GM21447 (cell line): ENCODE measurements around the gene FASN.
A peak's percentile ranks its signal among the peaks of the same experiment; 100 is the strongest.
"Not testable (repeated sequence)": the region's sequence is repeated elsewhere in the genome, so short reads cannot be mapped to it uniquely, and the experiment has no call there.

Experiments used
- ATAC-seq: cut with Tn5 transposase; IDR thresholded peaks from one replicate; pipeline ENCODE4 v1.9.1; 2021; ENCODE audit not compliant: unreplicated experiment

The FASN gene

DNA sequence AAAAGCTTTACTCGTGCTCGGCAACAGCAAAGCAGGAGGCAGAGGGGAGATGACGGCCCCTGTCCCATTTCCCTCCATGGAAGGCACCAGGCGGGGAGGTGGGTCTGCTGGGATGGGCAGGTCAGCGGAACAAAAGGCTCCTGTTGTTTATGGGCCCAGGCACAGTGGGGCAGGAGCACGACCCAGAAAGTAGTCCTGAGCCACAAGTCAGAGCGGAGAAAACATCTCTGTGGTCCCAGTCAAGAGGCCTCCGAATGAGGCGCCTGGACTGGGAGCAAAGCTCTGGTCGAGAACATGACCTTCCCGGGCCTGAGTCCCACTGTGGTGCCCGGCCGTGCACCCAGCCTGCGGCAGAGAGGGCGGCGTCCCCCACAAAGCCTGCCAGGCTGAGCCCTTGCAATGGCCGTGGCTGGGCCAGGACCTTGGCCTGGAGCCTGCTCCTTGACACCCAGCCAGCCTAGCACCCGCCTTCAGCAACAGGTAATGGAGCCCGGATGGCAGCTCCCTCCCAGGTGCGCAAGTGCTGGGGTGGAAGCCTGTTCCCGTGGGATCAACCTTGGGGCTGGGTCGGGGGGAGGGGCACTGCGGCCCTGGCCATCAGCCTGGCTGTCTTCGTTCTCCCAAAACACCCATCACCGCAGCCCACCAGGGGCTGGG lies 50.0 kb downstream of the FASN start:
- ATAC-seq = no peak

DNA sequence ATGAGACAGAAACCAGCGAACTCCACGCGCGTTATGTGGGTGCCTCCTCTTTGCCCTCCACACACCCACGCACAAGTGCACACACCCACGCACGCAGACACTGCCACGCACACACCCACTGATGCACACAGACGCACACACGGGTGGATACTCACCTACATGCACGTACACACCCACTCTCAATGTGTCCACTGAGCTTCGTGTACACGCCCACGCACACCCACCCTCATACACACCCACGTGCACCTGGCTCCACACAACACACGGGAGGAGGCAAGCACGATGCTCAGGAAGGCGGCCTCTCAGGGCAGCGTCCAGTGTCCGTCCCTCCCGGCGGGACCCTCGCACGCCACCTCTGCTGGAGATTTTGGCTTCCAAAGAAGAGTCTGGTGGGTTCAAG lies 50.7 kb downstream of the FASN start:
- ATAC-seq = no peak

DNA sequence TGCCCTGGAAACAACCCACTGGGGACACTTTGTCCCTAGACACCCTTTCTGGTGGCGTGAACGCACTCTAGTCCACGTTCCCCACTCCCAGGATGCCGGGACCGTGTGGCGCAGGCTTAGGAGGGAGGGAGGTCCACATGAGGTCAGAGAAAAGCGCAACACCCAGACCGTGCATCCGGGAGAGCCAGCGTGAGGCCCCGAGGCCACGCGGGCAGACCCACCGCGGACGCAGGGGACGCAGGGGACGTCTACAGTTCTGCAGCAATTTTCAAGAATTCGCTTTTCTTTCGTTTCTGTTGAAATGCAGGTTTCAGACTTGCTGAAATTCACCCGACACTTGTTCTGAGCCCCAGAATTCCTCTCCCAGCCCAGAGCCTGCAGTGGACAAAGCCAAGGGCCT lies 51.1 kb downstream of the FASN start:
- ATAC-seq = no peak

DNA sequence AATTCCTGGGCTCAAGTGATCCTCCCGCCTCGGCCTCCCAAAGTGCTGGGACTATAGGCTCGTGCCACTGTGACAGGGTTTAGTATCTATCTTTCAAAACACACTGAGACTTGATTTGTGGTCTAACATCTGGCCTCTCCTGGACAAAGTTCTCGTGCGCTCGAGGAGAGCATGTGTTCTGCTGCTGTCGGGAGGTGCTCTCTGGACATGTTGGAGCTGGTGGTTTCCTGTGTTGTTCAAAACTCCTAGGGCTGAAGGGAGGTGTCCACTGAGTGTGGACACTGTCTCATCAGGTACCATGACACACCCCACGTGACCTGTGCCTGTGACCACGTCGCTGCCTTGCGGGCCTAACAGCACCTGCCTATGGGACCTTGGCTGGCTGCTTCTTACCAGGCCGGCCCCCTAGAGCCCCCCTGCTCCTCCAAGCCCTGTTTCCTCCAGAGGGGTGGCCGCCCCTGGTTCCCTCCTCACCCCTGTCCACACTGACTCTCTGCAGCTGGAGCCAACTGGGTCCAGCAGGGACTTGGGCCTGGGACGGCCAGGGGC lies 52.0 kb downstream of the FASN start:
- no peak for ATAC-seq

DNA sequence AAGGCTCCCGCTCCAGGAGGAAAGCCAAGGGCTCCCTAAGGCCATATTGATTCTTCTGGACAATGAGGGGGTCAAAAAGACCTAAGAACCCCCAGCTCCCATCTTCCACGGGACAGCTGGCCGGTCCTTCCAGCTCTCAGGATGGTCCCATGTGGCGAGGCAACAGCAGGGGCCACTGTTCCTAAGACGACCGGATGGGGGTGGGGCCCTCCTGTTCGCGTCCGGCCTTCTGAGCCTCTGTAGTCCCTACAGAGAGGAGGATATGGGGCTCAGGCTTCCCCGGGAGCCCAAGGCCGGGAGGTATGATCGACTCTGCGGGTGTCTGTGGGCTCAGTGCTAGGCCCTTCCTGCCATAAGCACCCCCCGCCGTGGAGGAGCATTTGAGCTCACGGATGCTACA lies 54.5 kb downstream of the FASN start:
- ATAC-seq = no peak

DNA sequence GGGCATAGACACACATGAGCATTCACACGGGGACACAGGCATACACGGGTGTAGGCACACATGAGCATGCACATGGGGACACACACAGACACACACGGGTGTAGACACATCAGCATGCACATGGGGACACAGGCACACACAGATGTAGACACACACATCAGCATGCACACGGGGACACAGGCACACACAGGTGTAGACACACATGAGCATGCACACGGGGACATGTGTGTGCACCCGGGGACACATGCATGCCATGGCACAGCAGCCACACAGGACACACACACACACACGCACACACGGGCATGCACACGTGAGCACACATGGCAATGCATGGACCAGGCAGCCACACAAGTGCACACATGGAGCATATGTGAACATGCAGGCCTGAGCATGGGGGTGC lies 55.4 kb downstream of the FASN start:
- no peak for ATAC-seq

DNA sequence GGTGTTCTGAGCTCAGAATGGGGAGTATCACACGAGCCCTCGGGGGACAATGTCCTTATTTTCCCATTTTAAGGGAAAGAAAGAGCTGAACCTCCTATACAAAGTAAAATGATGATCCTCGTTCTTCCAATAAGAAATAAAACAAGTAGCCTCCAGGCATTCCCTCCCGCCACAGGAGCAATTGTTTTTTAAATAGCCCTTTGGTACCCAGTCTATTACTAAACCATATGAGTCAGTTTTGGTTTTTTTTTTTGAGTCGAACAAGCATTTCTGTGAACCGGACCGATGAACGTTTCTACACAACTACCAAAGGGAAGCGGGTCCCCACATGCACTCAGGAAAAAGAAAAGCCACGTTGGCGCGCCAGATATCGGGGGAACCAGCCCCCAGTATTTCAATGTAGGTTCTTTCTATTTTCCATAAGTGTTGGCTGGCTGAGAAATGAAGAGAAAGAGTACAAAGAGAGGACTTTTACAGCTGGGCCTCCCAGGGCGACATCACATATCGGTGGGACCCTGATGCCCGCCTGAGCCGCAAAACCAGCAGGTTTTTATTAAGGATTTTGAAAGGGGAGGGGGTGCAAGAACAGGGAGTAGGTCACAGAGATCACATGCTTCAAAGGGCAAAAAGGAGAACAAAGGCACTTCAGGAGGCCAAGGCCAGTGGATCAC lies 56.8 kb downstream of the FASN start:
- no peak for ATAC-seq

DNA sequence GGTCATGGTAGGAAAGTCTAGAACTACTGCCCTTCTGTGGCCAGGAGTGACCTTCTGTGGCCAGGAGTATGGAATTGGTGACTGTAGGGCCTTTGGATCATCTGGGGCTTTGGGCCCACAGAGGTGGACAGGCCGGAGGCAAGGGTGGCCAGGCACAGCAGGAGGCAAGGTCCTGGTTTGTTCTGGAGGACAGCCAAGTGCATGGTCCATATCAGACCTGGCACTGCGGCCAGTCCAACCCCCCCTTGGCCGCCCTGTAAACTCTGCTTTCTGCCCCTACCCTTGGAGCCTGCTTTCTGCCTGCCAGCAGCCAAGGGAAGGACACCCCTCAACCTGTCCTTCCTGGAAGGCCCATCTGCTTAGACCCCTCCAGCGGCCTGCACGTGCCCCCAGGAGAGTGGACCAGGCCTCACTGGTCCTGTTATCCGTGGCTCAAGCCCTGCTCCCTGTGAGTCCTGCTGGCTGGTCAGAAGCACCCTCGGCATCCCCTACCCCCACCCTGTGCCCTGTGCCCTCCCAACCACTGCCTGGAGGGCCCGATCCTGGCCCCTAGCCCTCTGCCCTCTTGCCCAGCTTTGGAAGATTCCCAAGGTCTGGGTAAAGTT lies 58.2 kb downstream of the FASN start:
- no peak for ATAC-seq

DNA sequence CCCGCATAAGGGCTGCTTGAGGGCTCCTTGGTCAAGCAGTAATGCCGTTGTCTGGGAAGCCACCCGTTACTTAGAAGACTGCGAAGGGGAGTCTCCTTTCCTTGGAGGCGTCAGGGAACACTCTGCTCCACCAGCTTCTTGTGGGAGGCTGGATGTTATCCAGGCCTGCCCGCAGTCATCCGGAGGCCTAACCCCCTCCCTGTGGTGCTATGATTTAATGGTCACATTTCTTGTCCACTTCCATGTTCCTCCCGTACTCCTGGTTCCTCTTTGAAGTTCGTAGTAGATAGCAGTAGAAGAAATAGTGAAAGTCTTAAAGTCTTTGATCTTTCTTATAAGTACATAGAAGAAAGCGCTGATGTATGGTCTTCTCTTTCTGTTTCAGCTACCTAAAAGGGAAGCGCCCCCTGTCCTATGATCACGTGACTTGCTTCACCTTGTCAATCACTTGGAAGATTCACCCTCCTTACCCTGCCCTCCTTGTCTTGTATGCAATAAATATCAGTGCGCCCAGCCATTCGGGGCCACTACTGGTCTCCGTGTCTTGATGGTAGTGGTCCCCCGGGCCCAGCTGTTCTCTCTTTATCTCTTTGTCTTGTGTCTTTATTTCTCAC lies 59.1 kb downstream of the FASN start:
- not testable (repeated sequence) for ATAC-seq

DNA sequence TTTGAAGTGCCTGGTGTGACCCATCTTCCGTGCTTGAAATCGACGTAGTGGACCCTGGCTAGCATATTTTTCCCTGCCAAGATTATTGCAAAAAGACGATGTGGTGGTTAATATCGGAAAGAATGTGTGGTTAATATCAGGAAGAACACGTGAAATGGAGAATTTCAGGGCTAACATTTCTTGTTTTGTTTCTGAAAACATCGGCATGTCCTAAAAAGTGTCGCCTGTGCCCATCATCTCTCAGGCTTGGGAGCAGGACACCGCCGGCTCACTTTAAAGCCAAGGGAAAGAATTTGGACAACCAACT lies 60.2 kb downstream of the FASN start:
- no peak for ATAC-seq

DNA sequence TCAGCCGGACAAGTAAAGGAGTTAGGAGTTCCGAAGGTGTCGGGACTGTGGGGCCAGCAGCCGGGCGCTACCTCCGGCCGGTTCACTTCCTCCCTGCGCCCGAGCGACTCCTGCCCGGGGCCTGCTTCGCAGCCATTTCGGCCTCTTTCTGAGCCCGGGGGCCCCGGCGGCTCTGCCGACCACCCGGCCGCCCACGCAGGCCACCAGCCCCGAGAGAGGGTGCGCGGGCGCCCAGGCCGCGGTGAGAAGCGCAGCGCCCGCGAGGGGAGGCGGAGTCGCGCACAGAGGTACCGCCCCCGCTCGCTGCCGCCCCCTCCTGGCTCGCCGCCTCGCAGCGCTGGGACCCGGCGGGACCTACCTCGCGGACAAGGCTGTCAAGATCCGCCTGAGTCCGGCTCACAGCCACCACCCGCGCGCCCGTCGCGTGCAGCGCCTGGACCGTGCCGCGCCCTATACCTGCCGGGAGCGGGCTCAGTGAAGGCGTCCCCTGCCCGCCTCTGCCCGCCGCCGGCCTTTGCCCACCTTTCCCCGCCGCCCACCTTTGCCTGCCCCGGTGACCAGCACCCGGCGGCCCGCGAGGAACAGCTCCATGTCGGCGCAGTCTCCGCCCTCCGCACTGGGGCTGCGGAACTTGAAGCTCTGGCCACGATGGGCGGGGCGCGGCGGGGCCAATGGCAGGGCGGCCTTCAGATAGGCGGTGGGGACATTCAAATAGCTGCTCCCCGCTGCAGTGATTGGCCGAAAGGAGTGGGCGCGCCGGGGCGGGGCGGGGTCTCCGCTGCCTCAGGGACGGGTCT lies 60.7 kb downstream of the FASN start, which contains the start of gene DCXR:
DCXR (minus strand) TSS at position 606 of the 797 bp plus-strand sequence; CDS start at position 591, 15 bp downstream.
- peak; percentile 91 for ATAC-seq

DNA sequence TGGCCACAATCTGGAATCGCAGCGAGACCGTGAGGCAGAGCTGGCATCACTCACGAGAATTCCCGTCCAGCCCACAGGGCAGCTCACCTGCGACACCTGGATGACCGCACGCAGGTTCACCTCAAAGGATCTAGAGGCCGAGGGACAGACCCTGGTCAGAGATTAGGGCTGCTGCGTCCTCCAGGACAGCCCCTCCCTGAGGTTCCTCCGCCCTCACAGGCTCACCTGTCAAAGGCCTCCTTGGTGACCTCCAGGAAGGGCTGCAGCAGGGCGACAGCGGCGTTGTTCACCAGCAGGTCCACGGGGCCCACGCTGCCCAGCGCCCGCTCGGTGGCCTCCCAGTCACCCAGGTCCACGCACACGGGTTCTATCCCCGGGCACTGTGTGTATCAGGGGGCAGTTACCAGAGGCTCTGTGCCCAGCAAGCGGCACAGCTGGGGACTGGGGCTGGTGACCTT lies 61.4 kb downstream of the FASN start:
- no peak for ATAC-seq

DNA sequence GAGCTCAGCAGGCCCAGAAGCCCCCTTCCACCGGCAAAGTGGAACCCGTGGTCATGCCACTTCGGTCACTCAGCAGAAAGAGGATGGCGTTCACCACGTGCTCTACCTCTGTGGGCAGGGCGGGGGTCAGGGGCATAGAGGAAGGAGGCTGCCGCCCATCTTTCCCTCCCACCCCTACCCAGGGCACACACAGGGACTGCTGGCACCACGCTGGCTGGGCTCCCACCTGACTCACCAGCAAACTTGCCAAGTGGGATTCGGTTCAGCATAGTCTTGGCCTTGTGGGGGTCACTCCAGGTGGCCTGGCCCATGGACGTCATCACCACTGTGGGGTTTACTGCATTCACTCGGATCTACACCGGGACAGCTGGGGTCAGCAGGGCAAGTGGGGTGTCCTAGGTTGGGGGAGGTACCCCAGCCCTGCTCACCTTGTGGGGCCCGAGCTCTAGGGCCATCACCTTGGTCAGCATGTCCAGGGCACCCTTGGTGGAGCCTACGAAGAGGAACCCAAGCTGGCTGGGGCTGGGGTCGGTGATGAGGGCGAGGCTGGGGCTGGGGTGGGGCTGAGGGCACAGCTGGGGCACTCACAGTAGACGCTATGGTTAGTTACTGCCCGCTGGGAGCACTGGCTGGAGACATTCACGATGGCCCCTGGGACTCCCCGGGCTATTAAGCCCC lies 61.9 kb downstream of the FASN start:
- no peak for ATAC-seq

DNA sequence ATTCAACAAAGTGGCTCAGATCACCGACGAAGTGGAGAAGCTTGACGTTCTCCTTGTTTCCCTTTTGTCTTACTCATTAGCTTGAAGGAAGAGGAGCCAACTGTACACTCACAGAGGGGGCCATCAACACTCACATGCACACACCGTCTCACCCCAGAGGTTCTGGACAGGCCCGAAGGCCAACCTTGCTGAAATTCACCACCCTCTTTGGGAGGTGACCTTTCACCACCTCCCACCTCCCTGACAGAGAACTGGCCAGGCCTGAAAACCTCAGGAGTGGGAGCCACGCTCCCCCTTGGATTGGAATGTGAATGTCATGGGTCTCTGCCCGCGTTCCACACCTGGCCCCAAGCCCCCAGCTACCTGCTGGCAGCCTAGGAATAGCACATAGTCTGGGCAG lies 62.5 kb downstream of the FASN start:
- ATAC-seq = no peak

DNA sequence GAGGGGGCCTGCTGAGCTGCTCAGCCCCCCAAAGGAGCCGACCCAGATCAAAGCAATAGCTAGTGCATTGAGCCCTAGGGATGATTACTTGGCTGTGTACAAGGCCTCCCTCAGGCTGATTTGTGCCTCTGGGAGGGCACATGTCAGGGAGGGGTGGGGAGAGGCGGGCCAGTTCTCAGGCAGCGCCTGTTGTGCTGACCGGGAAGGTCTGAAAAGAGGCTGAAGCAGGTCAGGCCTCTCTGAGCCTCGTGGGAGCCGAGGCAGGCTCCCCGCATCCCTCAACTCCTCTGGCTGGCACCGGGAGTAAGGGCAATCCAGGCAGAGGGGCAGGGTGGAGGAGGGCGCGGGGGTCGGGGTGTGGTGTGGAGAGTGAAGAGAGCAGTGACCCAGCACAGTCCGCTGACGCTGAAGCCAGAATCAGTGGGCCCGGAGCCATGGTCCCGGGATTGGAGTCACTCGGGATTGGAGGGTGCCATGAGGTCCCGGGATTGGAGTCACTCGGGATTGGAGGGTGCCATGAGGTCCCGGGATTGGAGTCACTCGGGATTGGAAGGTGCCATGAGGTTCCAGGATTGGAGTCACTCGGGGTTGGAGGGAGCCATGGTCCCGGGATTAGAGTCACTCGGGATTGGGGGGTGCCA lies 63.5 kb downstream of the FASN start:
- ATAC-seq = no peak

DNA sequence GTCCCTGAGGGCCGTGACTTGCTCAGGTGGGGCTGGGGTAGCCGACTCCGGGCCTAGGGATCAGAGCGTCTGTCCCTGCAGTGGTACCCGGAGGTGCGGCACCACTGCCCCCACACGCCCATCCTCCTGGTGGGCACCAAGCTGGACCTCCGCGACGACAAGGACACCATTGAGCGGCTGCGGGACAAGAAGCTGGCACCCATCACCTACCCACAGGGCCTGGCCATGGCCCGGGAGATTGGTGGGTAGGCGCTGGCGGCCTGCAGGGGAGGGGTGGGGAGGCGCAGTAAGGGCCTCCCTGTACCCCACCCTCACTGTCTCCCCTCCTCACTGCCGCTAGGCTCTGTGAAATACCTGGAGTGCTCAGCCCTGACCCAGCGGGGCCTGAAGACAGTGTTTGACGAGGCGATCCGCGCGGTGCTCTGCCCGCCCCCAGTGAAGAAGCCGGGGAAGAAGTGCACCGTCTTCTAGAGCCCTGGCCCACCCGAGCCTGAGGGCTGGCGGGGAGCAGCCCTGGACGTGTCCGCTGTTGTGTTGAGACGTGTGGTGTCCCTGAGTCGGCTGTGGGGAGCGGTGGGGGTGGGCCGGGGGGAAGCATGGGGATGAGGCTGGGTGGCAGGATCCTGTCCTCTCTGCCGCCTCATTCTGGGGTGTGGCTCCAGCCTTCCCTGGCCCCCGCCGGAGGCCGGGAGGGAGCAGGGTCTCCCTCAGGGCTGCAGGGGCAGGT lies 64.5 kb downstream of the FASN start:
- ATAC-seq = no peak

DNA sequence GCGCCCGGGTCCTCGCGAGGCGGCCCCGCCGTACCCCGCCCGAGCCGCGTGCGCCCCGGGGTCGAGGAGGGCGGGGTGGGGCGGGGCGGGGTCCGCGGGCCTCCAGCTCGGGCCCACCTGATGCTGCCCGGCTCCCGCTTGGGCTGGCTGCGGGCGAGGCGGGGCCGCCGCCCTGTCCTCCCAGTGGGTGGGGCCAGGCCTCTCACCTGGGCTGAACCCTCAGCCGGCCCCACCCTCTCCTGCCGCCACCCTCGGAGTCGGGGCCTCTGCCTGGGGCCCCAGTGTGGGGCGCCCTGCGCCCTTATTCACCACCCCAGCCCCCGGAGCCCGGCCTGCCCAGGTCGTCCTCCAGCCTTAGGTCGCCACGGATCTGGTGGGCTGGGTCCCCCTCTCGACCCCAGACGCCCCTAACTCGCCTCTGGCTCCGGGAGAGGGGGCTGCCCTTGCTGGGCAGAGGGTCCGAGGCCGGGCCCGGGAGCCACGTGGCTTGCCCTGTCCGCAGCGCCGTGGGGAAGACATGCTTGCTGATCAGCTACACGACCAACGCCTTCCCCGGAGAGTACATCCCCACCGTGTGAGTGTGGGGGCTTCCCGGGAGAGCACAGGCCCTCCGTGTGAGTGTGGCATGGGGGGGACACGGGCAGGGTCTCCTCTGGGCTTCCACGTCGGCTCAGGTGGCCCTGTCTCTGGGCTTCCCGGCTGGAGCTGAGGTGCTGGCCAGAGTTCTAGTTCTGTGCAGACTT lies 66.0 kb downstream of the FASN start:
- no peak for ATAC-seq

DNA sequence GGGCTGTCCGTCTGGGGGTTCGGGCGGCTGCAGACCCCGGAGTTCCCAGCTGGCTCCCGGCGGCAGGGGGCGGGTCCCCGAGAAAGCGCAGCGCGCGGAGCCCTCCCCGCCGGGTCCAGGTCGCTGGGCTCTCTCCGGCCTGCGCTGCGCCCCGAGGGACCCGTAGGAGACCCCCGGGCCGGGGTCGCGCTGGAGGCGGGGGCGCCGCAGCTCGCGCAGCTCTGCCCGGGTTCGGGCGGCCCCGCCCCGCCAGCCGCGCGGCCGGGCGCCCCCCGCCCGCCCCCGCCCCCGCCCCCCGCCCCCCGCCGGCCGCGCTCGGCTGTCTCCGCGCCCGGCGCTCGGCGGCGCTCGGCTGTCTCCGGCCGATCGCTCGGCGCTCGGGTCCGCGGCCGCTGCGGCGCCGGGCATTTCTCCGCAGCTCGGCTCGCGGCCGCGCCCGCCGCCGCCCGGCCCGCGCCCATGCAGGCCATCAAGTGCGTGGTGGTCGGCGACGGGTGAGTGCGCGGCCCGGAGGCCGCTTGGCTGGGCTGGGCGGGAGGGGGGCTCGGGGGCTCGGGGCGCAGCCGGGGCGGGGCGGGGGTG lies 66.6 kb downstream of the FASN start, which contains the start of gene RAC3:
RAC3 (plus strand) TSS at position 376 of the 582 bp plus-strand sequence; CDS start at position 460, 84 bp downstream.
- no peak for ATAC-seq
